Keratinocyte (primary cell): ENCODE data around the gene PAFAH2. TPM values are rescaled to one million over a fixed set of nuclear protein-coding genes. Genes with fewer than 3 reads are reported as not detected.

Experiments
- DNase-seq: peaks from one replicate; pipeline ENCODE4 v3.0.0-alpha.2; 2011; ENCODE audit warnings: low read depth, missing footprints, low spot score
- FAIRE-seq: peaks from 2 replicates; lab custom pipeline; 2011; peaks lifted over from hg19 to GRCh38; lab: Jason Lieb, UNC
- H2AFZ ChIP-seq: 2 replicates; pipeline ENCODE4 v1.6.0; 2012; ENCODE audit warnings: low read length, control low read depth, inconsistent platforms; ENCODE audit not compliant: control insufficient read depth
- H3K27ac ChIP-seq: 2 replicates; pipeline ENCODE4 v1.5.1; 2011; ENCODE audit warnings: low read length; ENCODE audit not compliant: control insufficient read depth, insufficient read depth
- H3K27me3 ChIP-seq: 3 replicates; pipeline ENCODE4 v1.6.0; 2011; ENCODE audit warnings: low read length; ENCODE audit not compliant: control insufficient read depth, insufficient read depth; ENCODE audit errors: extremely low read depth
- H3K36me3 ChIP-seq, 2 experiments: 2 replicates in 1 of 2; 3 replicates in 1 of 2; pipeline ENCODE4 v1.5.1; 2011; ENCODE audit warnings: low read length in 2 of 2, mild to moderate bottlenecking in 1 of 2; ENCODE audit not compliant: control insufficient read depth in 2 of 2, insufficient read depth in 2 of 2; ENCODE audit errors: extremely low read depth in 1 of 2
- H3K4me1 ChIP-seq: 3 replicates; pipeline ENCODE4 v1.5.1; 2011; ENCODE audit warnings: low read length; ENCODE audit not compliant: control insufficient read depth, insufficient read depth; ENCODE audit errors: extremely low read depth
- H3K4me2 ChIP-seq: 3 replicates; pipeline ENCODE4 v1.6.0; 2011; ENCODE audit warnings: low read depth, low read length; ENCODE audit not compliant: control insufficient read depth, insufficient read depth; ENCODE audit errors: extremely low read depth
- H3K4me3 ChIP-seq, 3 experiments: fragments of 200-600 bp in 1 of 3; sonication (generic) in 1 of 3; 2 replicates in 2 of 3; 3 replicates in 1 of 3; pipeline ENCODE4 v1.5.1; 2011 to 2016; ENCODE audit warnings: low read length in 3 of 3, mild to moderate bottlenecking in 3 of 3, control low read depth in 2 of 3, inconsistent platforms in 1 of 3, low read depth in 1 of 3, mixed read lengths in 1 of 3, mixed run types in 1 of 3, moderate library complexity in 1 of 3; ENCODE audit not compliant: control insufficient read depth in 2 of 3, insufficient read depth in 2 of 3; ENCODE audit errors: extremely low read depth in 1 of 3
- H3K79me2 ChIP-seq: 2 replicates; pipeline ENCODE4 v1.6.0; 2012; ENCODE audit warnings: low read length; ENCODE audit not compliant: control insufficient read depth, insufficient read depth
- H3K9ac ChIP-seq: 3 replicates; pipeline ENCODE4 v1.6.0; 2011; ENCODE audit warnings: low read length; ENCODE audit not compliant: control insufficient read depth, insufficient read depth; ENCODE audit errors: extremely low read depth
- H3K9me1 ChIP-seq: 3 replicates; pipeline ENCODE4 v1.6.0; 2011; ENCODE audit warnings: low read length; ENCODE audit not compliant: control insufficient read depth, insufficient read depth; ENCODE audit errors: extremely low read depth
- H3K9me3 ChIP-seq: 2 replicates; pipeline ENCODE4 v1.5.1; 2012; ENCODE audit warnings: low read depth, low read length; ENCODE audit not compliant: control insufficient read depth
- H4K20me1 ChIP-seq: 3 replicates; pipeline ENCODE4 v1.6.0; 2011; ENCODE audit warnings: low read length; ENCODE audit not compliant: control insufficient read depth, insufficient read depth; ENCODE audit errors: extremely low read depth
- EZH2 ChIP-seq: IDR thresholded peaks from one replicate; pipeline ENCODE4 v1.6.1; 2012; ENCODE audit warnings: inconsistent platforms, mild to moderate bottlenecking, low read length, moderate library complexity
- dilution Hi-C: fragments of 300-500 bp; cut with MboI; formaldehyde crosslinking; loops from one replicate; pipeline ENCODE4 v1.7.0; 2020; ENCODE audit warnings: low sequenced_read_pairs; ENCODE audit not compliant: extremely low pct_ligation_motif_present
- polyA plus RNA-seq, 5 experiments: library from polyadenylated mRNA; depleted of rRNA in 3 of 5; stranded (reverse) in 3 of 5; stranded (forward) in 1 of 5; unstranded in 1 of 5; fragments of >200 nt; gene quantifications; 1 replicate in 1 of 5; 2 replicates in 3 of 5; 3 replicates in 1 of 5; pipeline versions ENCODE4 v1.2.1 to v1.2.3, GENCODE V29; 2011 to 2012; ENCODE audit warnings: missing spikeins in 2 of 5, low read depth in 1 of 5, low replicate concordance in 1 of 5
- TF ChIP-seq, protein P1 (sequence below), 3 experiments: IDR thresholded peaks in 1 of 3; conservative IDR thresholded peaks in 1 of 3; optimal IDR thresholded peaks in 1 of 3; 2 replicates in 2 of 3; 3 replicates in 1 of 3; pipeline versions ENCODE3 to v1.5.1; 2011; ENCODE audit warnings: low read length in 3 of 3, mild to moderate bottlenecking in 3 of 3, moderate library complexity in 2 of 3, control low read depth in 1 of 3, inconsistent platforms in 1 of 3; ENCODE audit not compliant: insufficient read depth in 2 of 3; ENCODE audit errors: extremely low read depth in 1 of 3

PAFAH2 gene
- polyA plus RNA-seq, 1 donor (not counting 4 experiments of a cell fraction or from before 2014, with no cell fraction given) = 15.5 TPM

DNA sequence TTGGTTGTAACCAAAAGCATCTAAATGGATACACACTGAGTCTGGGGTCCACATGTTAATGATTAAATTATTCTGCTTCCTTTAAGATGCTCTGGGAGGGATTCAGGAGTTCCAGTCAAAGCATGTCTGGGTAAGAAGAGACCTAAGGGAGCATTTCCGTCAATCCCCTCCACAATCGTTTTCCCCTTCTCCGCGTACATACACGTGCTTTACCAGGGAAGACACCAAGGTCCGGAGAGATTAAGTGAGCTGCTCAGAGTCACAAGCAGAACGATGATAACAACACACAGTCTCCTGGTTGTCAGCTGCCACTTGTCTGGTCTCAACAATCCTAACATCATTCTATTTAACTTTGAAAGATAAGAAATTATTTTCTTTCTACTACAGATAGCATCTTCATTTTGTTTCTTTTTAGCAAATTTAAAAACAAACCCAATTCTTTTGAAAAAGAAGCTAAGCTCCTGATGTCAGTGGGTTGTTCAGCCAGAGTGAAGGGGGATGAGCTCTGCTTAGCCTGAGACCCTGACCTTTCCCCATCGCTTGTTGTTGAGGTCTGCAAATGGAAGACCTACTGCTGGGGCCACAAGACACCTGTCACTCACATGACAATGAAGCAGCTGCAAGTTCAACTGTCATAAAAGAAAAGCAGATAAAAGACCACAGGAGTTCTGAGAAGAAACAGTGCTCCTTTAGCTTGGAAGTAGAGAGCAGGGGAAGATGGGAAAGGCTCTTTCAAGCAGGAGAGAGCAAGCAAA is 4.5 kb downstream of the PAFAH2 start:
- H3K27ac ChIP-seq = no peak overlapping the region
- no peak overlapping the region for H2AFZ ChIP-seq
- no peaks in the 10 kb centered on the region for H3K27me3 ChIP-seq
- no peak for FAIRE-seq
- DNase-seq = no peak
- H3K4me2 ChIP-seq = no peak overlapping the region
- dilution Hi-C loops = loop anchor here (25.0 kb wide), 1 partner anchor 106 kb away; the partner anchor contains the start of gene PAQR7
- no peak overlapping the region for H3K4me3 ChIP-seq
- H3K9me1 ChIP-seq = peaks cover 2% of the 10 kb centered on the region
- no peak overlapping the region for H3K9ac ChIP-seq
- H3K9me3 ChIP-seq = no peaks in the 10 kb centered on the region
- H3K36me3 ChIP-seq = peaks cover 0 to 8% of the 10 kb centered on the region in 2 experiments
- peaks cover 11% of the 10 kb centered on the region for H3K4me1 ChIP-seq
- peaks cover 7% of the 10 kb centered on the region for H3K79me2 ChIP-seq
- TF ChIP-seq, protein P1, sequence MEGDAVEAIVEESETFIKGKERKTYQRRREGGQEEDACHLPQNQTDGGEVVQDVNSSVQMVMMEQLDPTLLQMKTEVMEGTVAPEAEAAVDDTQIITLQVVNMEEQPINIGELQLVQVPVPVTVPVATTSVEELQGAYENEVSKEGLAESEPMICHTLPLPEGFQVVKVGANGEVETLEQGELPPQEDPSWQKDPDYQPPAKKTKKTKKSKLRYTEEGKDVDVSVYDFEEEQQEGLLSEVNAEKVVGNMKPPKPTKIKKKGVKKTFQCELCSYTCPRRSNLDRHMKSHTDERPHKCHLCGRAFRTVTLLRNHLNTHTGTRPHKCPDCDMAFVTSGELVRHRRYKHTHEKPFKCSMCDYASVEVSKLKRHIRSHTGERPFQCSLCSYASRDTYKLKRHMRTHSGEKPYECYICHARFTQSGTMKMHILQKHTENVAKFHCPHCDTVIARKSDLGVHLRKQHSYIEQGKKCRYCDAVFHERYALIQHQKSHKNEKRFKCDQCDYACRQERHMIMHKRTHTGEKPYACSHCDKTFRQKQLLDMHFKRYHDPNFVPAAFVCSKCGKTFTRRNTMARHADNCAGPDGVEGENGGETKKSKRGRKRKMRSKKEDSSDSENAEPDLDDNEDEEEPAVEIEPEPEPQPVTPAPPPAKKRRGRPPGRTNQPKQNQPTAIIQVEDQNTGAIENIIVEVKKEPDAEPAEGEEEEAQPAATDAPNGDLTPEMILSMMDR (optimal IDR thresholded peaks at IDR 0.05 in 1 of 3, IDR thresholded peaks at IDR 0.05 in 1 of 3, conservative IDR thresholded peaks at IDR 0.05 in 1 of 3; ENCODE audit: extremely low read depth in 1 of 3, insufficient read depth in 2 of 3, low read length in 3 of 3) = no peak
- TF ChIP-seq EZH2 = no peak
- H4K20me1 ChIP-seq = no peaks in the 10 kb centered on the region

DNA sequence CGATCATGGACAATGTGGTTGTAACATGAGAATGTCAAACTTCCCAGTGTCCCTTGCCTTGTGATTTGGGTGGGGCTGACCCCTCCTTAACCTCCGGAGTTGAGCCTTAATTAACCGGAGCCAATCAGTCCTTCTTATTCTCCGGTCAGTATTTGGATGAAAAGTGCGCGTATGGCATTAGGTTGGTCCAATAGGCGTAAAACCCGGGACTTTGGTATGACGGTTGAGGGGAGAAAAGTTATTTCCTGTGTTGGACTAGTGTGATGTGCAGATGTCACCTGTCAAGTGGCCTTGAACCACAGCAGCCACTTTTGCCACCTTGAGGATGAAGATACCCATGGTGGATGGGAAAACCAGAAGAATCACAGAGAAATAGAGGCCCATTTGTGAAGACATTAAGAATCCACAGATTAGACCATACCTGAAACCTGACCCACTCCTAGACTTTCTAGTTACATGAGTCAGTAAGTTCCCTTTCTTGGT is 5.1 kb downstream of the PAFAH2 start:
- TF ChIP-seq EZH2 = no peak
- TF ChIP-seq, protein P1 (optimal IDR thresholded peaks at IDR 0.05 in 1 of 3, IDR thresholded peaks at IDR 0.05 in 1 of 3, conservative IDR thresholded peaks at IDR 0.05 in 1 of 3; ENCODE audit: extremely low read depth in 1 of 3, insufficient read depth in 2 of 3, low read length in 3 of 3) = no peak
- no peak overlapping the region for H3K27ac ChIP-seq
- FAIRE-seq (no peak), DNase-seq (no peak)
- dilution Hi-C loops = loop anchor here (25.0 kb wide), 1 partner anchor 105 kb away; the partner anchor contains the start of gene PAQR7
- peaks cover 9% of the 10 kb centered on the region for H3K4me1 ChIP-seq
- peaks cover 7% of the 10 kb centered on the region for H3K79me2 ChIP-seq
- H4K20me1 ChIP-seq = no peaks in the 10 kb centered on the region
- no peak overlapping the region for H3K4me3 ChIP-seq
- H3K4me2 ChIP-seq = no peak overlapping the region
- H3K27me3 ChIP-seq = no peaks in the 10 kb centered on the region
- H2AFZ ChIP-seq = no peak overlapping the region
- no peaks in the 10 kb centered on the region for H3K9me3 ChIP-seq
- no peak overlapping the region for H3K9ac ChIP-seq
- H3K36me3 ChIP-seq = peaks cover 5 to 11% of the 10 kb centered on the region in 2 experiments
- H3K9me1 ChIP-seq = peaks cover 2% of the 10 kb centered on the region
